GM19397 (cell line): ENCODE data around the gene SPTB.

Experiments
- ATAC-seq: cut with Tn5 transposase; IDR thresholded peaks from one replicate; pipeline ENCODE4 v1.9.1; 2021; ENCODE audit warnings: mild to moderate bottlenecking, moderate library complexity; ENCODE audit not compliant: unreplicated experiment

Gene SPTB

DNA sequence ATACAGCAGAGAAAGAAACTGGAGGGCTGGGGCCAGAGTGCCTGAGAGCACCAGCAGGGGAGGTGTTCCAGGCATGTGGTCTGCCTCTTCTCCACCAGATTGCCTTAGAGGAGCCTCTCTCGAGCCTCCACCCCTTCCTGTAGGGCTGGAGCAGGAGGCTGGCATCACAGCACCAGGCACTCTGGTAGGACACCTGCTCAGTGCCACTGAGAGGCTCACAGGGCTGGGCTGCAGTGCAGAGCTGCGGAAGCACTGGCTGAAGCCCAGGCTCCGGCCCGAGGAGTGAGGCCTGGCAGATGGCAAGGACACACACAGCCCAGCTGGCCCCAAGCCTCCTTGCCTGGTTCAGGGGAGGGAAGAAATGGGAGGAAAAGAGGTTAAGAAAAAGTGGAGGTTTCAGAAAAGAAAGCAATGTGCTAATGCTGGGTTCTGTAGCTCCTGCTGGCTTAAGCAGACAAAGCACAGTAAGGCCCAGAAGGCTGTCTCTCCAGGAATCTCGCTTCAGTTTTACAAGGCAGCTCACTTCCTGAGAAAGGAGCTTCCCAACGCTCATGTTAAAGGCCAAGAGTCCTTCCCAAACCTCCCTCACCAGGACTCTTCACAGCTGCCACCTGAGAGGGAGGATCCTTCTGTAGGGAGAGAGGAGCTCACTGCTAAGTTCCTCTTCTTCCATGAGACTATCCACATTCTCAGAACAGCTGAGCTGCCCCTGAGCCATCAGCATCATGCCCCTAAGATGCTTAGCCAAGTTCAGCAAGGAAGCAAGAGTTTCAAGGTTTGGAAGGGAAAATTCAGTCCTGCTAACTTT, 23.8 kb downstream of the SPTB start:
- no peak for ATAC-seq

DNA sequence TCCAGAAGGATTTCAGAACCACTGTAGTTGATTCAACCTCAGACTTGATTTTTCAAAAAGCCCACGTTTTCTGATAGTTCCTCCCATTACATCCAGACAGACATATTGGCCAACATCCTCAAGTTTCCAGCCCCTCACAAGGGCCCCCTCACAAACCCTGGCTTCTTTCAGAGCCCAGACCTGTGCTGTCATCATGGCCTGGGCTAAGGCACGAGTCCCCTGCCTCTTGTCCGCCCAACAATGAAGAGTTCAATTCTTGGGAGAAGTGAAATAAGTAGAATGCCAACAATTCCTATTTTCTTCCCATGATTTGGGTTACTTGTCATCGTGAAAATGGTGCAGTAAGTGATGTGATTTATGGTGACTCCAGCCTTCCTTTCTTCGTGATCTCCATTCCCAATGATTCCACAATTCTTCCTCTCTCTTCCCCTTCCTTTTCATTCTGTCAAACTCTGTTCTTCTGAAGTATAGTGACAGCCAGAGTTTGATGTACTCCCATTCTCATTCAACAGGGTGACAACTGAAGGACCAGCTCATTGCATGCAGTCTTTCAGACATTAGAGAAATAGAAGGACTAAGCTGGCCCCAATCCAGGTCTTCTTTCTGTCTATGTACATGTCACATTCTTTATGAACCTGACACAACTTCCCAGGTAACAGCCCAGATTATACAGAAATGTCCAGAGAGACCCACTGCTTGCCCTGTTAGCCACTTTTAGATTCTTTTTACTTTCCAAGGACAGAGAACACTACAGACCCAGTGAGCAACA, 29.2 kb downstream of the SPTB start:
- ATAC-seq, result no peak

DNA sequence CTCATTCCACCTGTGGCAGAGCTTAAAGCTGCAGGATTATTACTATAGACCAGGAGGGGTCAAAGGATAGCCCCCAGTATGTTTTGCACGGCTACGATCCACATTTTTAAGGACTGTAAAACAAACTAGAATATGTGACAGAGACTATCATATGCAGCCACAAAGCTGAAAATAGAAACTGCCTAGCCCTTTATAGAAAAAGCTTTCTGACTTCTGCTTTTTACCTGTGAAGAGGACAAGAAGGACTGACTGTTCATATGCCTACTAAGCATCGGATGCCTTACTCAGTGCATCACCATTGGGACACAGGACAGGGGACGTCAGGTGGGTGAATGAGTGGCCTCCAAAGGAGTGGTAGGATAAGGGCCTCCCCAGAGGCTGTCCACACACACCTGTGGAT, 29.8 kb downstream of the SPTB start:
- ATAC-seq, result no peak

DNA sequence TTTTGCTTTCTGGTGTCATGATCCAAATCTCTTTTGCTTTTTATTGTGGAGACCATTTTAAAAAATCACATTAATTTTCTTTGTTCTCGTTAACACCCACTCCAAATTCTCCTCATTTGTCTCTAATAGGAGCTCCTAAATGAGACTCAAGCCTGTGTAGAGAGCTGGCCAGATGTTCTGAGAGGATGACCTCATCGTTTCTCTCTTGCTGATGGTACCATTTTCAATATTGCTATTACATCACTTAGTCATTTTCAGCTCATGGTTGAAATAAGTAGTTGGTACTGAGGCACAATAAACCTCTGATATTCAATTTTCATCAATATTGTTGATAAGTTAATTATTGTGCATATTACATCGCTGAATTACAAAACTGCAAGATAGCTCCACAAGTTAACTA, 31.5 kb downstream of the SPTB start:
- no peak for ATAC-seq

DNA sequence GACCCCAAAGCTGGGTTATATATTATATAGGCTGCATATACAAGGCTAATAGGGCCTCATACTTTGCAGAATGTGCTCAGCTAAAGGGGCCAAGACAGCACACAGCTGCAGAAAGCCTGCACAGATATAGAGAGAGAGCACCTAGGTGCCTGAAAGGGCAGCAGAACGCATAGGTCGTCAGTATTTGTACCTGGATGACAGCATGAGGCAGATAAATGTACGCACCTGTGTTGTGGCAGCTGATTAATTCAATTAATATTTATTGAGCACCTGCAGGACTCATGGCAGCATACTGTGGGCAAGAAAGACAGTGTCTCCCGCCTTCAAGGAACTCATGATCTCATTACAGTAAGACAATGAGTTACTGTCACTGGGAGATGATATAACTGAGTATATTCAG, 33.4 kb downstream of the SPTB start:
- no peak for ATAC-seq

DNA sequence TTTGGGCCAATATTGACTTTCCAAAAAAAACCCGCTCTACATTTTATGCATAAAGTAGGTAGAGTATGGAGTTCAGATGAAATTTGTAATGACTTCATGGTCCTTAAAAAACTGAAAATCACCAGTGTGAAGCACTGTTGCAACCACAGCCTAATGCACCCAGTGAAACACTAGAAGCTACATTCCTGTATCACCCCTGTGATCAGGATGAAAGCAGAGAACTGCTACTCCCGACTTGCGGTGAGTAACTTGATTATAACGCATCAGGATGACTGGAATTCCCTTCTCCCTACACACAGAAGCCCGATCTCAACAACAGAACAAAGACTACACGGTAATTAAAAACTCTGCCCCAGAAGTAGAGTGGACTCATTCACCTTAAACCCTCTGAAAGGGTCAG, 33.8 kb downstream of the SPTB start:
- ATAC-seq, result no peak

DNA sequence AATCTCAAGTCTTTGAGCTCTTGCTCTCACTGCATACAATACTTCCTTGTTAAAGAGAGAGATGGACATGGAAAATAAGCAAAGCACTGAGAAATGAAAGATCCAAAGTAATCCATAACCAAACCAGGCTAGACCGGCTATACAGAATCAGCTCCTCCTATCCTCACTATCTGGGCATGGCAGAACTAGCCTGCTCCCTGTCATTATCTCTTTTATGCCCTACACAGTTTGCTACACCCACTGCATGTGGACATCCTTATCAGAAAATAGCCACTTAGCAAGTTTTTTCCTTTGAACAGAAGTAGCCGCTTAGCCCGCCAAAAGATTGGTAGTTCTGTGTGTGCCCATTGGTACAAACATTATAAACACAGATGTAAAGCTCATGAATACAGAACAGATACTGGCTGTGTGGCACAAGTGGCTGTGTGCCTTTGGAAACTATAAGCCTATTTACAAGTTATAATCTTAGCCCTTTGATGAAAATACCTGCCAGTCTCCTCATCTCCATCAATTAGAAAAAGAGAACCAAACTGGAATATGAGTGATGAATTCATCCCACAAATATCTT, 34.7 kb downstream of the SPTB start:
- ATAC-seq, result no peak

DNA sequence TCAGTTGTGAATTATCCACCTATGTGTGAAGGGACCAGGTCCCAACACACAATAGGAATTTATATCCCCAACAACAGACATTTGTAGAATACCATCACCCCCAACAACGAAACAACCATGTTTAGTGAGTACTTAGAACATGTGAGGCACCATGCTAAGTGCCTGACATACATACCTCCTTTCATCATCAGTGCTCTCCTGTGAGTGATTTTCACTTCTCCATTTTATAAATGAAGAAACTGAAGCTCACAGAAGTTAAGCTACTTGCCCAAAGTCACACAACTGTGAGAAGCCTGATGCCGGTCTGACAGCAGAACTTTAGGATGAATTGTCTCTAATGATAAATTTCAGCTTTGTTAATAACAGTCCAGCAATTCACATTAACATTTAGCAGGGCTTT, 35.4 kb downstream of the SPTB start:
- ATAC-seq, result no peak

DNA sequence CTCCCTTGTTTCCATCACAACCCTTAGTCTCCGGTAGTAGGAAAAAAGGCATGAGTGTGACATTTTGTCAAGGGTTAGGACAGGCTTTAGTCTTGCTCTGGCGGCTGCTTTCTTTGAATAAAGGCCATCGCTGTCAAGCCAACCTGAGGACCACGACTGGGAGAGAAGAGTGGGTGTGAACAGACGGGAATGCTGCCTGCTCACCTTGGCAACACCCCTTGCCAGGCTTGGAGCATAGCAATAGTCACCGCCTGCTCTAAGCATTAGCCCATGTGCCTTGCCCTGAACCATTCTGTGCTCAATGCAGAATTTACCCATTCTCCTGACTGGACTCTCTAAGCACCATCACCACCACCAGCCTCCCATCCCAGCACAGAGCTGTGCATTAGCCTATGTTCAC, 36.2 kb downstream of the SPTB start:
- no peak for ATAC-seq

DNA sequence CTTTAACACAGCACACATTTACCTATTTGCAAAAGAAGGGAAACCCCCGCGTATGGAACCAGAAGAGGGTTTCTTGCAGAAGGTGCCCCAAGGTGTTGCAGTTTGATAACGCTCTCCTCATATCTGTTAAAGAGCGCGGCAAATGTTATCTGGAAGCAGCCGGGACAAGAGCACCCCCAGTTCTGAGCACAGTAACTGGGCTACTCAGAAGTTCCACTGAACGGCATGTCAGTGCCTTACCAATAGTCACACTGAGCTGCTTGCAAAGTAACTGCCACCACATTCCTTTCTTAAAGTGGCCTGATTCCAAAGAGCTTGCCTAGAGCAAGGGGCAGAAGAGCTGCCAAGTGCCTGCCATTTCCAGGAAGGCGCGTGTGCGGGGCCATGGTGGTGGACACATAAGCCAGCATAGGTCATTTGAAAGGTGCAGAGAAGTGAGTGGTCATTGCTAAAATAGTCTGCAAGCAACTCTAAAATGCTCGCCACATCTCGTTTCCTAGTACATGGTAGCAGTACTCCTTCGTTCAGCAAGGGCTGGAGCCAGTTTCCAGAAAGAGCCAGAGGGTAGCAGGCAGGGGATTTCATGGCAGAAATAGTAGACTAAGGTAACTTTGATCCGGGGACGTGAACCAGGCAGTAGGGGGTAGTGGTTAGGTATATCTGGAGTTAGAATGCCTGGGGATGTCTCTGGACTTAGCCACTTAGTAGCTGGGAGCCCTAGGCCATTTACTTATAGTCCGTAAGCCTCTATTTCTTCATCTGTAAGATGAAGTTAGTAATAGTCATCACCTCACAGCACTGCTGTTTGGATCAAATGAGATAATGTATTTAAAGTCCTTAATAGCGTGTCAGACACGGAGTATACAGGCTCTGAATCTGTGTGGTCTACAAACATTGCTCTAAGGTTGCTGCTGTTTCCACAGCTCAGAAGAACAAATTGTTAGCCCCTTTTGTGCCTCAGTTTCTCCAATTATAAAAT, 37.6 kb downstream of the SPTB start:
- no peak for ATAC-seq

DNA sequence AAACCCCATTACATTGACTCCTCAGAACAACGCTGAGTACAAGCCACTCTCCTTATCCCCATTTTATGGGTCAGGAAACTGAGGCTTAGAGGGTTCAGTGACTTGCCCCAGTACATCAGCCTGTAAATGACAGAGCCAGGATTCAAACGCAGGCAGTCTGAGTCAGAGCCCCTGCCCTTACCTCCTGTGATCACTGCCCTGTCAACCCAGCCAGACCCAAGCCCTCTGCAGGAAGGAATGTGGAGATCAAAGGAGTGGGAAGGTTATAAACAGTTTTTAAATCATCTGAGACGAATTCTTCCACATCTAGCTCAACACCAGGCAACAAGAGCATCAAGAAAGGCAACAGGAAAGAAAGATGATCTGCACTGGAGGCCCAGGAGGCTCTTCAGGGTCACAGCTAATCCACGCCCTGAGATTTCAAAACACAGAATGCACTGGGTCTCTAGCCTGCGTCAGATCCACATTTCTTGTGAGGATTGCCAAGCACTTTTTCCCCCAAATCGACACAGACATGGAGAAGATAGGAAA, 38.5 kb downstream of the SPTB start:
- no peak for ATAC-seq

DNA sequence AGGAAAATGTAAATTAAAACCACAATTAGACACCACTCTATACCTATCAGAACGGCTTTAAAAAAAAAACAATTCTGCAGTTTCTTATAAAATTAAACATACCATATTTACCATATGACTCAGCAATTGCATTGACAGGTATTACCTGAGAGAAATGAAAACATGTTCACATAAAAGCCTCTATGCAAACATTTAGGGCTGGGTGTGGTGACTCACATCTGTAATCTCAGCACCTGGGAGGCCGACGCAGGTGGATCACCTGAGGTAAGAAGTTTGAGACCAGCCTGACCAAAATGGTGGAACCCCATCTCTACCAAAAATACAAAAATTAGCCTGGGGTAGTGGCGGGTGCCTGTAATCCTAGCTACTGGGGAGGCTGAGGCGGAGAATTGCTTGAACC, 41.1 kb downstream of the SPTB start:
- ATAC-seq, result no peak

DNA sequence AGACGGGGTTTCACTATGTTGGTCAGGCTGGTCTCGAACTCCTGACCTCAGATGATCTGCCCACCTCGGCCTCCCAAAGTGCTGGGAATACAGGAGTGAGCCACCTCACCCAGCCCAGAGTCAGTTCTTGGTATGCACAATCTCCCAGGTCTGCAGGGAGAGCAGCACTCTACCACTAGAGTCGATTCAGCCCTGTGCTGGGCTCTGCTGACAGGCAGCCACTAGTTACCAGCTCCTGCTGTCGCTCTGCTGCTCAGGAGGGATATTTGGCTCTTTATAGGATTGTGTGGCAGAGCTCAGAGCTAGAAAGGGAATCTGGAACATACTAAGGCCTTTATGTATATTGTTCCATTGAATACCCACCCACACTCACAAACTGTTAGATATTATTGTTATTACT, 44.3 kb downstream of the SPTB start:
- no peak for ATAC-seq

DNA sequence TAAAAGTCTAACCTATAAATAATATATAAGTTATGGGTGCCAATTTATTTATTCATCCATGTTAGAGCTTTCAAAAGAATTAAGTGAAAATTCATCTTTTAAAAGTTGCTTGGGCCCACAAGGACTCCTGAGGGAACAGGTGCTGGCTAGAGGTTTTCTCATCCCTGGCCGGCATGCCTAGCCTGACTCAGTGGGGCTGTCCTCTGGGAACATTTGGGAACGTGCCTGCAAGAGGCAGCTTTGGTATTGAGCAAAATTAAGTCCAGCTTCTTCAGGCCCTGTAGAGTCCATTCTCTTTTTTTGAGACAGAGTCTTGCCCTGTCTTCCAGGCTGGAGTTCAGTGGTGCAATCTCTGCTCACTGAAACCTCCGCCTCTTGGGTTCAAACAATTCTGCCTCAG, 44.7 kb downstream of the SPTB start:
- ATAC-seq, result no peak

DNA sequence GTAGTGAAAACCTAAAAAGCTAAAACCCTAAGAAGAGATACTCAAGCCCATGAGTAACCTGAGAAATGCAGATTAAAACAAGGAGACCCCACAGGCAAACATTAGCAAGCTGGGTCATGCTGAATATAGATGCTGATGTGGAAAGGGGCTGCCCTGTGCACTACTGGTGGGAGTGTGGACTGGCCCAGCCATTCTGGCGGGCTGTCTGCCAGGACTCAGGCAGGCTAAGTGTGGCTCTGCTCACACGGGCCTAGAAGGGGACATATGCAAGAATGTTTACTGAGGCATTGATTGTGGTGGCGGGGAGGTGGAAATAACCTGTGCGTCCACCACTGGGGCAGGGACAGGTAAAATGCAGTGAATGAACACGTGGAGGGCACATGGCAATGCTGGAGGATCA, 48.3 kb downstream of the SPTB start:
- ATAC-seq, result no peak

DNA sequence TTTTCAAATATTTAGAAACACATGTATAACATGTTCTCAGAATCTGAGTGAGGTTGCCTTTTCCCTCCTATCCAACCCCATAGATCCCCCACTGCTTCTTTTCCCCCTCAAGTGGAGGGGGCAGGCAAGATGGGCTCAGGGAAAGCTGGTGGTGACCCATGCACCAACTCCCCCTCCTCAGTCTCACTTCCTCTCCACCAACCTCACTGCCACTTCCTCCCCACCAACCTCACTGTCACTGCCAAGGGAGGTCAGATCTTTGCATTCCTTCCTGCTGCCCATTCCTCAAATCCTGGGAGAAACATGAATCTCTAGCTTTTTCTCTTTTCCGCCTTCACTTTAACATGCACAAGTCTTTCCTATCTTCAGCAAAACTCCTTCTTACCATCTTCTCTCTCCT, 48.7 kb downstream of the SPTB start:
- ATAC-seq, result no peak

DNA sequence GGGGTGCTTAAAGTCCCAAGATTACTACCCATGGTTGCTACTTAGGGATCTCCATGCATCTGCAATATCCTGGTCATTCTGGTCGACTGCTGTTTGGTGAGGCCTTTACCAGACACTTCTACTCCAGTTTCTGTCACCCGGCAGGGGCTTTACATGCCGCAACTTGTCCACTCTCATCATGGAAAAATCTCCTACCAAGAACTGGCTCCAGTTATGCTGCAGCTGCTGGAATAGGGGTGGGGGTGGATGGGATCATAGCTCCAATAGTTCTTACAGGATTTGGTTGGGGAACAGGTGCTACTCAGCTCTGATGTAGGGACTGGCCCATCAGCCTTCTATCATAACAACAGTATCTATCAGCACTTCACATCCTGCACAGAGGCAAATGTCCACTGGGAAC, 51.6 kb downstream of the SPTB start:
- ATAC-seq, result no peak

DNA sequence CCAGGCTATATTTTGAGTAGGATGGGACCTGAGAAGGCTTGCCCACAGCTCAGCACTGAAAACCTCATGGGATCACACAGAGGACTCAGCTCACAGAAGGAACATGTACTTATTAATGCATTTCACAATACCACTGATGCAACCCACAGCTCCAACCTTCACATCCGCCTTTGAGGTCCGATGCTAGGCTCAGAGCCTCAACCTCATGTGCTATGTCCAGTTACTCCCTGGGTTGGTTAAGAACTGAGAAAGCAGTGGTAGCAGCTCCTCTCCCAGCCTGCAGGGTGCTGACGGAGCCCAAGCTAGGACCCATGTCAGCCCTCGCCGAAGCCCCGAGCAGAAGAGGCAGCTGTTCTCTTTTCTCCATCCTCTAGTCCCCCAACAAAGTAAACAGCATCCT, 52.9 kb downstream of the SPTB start:
- no peak for ATAC-seq

DNA sequence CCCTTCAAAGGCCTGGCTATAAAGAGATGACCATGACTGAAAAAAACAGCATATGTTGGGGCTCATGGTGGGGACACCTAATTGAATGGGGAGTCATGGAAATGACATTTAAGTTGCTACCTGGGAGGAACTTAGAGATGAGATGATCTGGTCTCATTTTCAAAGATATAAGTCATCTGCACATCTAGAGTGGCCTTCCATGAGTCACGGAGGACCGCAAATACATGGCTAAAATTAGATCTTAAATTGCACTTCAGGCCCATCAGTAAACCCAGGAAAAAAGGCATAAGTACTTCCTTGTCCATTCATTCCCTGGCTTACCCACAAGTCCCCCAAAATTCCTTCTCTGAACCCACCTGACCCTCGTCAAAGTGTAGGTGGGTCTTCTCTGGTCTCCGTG, 53.4 kb downstream of the SPTB start:
- ATAC-seq, result no peak

DNA sequence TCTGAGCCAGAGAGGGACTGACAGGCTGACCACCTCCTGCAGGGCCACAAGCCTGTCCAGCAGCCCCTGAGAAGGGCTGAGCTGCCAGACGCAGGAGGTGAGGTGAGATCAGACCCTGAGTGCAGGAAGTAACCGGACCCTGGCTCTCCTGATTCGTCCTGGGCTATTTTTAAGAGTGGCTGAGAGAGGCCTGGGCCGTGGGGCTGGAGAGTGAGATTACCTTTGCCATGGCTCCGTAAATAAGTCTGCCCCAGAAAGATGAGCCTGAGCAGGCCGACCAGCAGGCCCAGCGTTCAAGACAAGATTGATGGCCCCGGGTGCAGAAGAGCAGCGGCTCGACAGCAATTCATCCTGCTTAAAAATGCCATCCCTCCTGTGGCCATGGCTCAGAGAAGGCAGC, 54.2 kb downstream of the SPTB start:
- no peak for ATAC-seq

DNA sequence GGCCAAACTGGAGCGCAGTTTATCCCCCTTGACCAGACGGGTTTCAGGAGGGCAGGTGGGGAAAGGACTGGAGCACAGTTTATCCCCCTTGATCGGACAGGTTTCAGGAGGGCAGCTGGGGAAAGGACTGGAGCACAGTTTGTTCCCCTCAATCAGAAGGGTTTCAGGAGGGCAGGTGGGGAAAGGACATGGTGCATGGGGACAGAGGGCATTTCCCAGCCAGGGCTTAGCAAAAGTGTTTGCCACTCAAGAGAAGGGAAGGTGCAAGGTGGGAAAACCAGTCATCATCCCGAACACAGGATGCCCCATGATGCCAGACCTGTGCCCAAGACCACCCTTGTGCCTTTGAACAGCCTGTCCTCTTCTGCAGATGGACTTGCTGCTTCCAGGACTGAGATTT, 54.7 kb downstream of the SPTB start:
- no peak for ATAC-seq
